ENCODE measurements around the gene CXCL13. TPM values are rescaled to one million over a fixed set of nuclear protein-coding genes. Genes with fewer than 3 reads are reported as not detected.
"Not testable (repeated sequence)": the region's sequence is repeated elsewhere in the genome, so short reads cannot be mapped to it uniquely, and the experiment has no call there.

CXCL13 gene, protein sequence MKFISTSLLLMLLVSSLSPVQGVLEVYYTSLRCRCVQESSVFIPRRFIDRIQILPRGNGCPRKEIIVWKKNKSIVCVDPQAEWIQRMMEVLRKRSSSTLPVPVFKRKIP
- 1 to 10 TPM in 2 of 6 donors, under 1 TPM in 3, not detected in 1; 0.52 to 4.7 (median 0.76) TPM for total RNA-seq

DNA sequence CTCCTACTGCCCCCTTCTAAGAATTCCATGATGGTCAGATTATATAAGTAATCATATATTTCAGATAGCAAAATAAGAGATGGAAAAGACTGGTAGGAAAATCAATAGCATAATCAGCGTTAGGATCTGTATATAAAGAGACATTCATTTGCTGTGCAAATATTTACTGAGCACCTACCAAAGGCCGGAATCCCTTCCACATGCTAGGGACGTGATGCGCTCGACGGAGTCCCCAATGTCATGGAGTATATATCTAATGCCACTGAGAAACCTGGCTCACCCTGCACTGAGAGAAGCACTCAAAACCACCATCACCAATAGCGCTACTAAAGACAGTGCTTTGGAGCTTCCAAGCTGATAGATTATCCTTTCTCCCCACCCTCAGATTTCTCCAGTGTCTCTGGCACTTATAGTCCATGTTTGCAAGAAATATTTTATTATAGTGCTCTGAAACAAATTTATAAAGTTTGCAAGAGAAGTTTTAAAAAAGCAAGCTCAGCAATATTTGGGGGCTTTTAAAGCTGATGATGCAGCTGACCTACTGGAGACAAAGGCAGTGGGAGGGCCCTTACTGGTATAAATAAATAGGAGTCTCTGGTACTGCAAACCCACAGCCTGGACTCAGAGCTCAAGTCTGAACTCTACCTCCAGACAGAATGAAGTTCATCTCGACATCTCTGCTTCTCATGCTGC is at the start of gene CXCL13:
Gene CXCL13, plus strand, starts transcription at position 611 of the 693 bp plus-strand sequence. Its CDS starts 46 bp downstream, at position 657.
- DNase-seq (no peak), ATAC-seq (ENCODE audit: low FRiP score in 2 of 2) (no peak)
- Histone ChIP-seq H3K36me3 (no peaks in the 10 kb centered on the region), H3K9me3 (no peaks in the 10 kb centered on the region), H3K4me1 (peaks cover 5 to 11% (median 8%) of the 10 kb centered on the region in 4 donors), H3K27ac (no peak within 1 kb of the TSS), H3K4me3 (no peak within 1 kb of the TSS), H3K27me3 (no peaks in the 10 kb centered on the region)
- TF ChIP-seq, protein P1, sequence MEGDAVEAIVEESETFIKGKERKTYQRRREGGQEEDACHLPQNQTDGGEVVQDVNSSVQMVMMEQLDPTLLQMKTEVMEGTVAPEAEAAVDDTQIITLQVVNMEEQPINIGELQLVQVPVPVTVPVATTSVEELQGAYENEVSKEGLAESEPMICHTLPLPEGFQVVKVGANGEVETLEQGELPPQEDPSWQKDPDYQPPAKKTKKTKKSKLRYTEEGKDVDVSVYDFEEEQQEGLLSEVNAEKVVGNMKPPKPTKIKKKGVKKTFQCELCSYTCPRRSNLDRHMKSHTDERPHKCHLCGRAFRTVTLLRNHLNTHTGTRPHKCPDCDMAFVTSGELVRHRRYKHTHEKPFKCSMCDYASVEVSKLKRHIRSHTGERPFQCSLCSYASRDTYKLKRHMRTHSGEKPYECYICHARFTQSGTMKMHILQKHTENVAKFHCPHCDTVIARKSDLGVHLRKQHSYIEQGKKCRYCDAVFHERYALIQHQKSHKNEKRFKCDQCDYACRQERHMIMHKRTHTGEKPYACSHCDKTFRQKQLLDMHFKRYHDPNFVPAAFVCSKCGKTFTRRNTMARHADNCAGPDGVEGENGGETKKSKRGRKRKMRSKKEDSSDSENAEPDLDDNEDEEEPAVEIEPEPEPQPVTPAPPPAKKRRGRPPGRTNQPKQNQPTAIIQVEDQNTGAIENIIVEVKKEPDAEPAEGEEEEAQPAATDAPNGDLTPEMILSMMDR (IDR thresholded peaks at IDR 0.05): no peak
- 84 to 92% methylated on average over 8 of the region's 8 CpGs for WGBS, 2 donors

DNA sequence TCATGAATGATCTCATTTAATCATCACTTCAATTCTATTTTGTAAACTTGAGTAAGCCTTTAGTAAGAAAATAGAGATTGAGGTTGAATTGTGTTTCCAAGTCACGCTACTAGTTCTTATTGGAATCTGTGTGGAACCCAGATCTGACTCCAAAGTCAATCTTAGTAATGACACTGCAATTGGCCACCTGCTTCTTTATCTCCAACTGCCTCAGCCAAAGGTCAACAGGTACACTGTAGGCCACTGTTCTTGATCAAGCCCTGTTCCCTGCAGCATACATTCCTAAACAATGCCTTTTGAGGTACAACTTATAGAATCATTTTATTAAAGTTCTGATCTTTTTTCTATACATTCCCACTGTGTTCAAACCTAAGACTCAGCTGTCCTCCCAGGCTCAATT is 45.5 kb upstream of the CXCL13 start:
- Histone ChIP-seq H3K36me3 (no peaks in the 10 kb centered on the region), H3K4me1 (peaks cover 0 to 19% (median 6%) of the 10 kb centered on the region in 4 donors), H3K27ac (no peak overlapping the region), H3K4me3 (no peak overlapping the region), H3K27me3 (no peaks in the 10 kb centered on the region), H3K9me3 (peaks cover 0 to 5% (median 0%) of the 10 kb centered on the region in 4 donors)
- WGBS, 2 donors: 92 to 100% methylated on average over 1 of the region's 1 CpG
- DNase-seq (no peak), ATAC-seq (ENCODE audit: low FRiP score in 2 of 2) (no peak)
- TF ChIP-seq EP300 (IDR thresholded peaks at IDR 0.05): no peak
- no peak for TF ChIP-seq POLR2AphosphoS5 (IDR thresholded peaks at IDR 0.05)
- TF ChIP-seq POLR2A (IDR thresholded peaks at IDR 0.05): no peak
- TF ChIP-seq, protein P1 (IDR thresholded peaks at IDR 0.05): no peak

DNA sequence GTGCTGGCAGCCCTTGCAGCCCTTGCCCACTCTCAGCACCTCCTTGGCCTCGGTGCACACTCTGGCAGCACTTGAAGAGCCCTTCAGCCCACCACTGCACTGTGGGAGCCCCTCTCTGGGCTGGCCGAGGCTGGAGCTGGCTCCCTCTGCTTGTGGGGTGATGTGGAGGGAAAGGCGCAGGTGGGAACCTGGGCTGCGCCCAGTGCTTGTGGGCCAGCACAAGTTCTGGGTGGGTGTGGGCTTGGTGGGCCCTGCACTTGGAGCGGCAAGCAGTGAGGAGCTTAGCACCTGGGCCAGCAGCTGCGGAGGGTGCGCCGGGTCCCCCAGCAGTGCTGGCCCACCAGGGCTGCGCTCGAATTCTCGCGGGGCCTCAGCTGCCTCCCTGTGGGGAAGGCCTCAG is 43.9 kb upstream of the CXCL13 start:
- 78 to 97% methylated on average over 4 to 11 of the region's 12 CpGs for WGBS, 2 donors
- H3K27ac ChIP-seq; ATAC-seq (ENCODE audit: low FRiP score in 2 of 2); H3K27me3 ChIP-seq; H3K36me3 ChIP-seq; H3K4me3 ChIP-seq; H3K9me3 ChIP-seq: not testable (repeated sequence)
- peaks cover 0 to 19% (median 6%) of the 10 kb centered on the region in 4 donors for H3K4me1 ChIP-seq
- DNase-seq: peak in 1 of 2 donors; percentile 59

DNA sequence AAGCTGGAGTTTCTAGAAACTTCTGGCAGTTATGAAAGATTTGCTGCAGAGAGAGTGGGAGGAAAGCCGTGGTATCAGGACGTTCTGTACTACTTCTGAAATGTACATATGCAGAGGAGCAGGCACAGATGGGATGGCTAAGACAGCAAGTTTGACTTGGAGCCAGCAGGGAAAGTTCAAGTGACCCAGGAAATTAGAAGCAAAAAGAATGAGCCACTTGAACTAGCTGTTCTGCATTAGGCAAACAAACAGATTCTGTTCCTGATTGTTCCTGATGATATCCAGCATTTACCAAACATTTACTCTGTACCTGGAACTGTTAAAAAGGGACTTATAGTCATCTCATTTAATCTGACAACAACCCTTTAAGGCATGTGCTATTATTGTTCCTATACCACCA is 41.4 kb upstream of the CXCL13 start:
- no peaks in the 10 kb centered on the region for H3K27me3 ChIP-seq
- no peaks in the 10 kb centered on the region for H3K9me3 ChIP-seq
- H3K36me3 ChIP-seq: no peaks in the 10 kb centered on the region
- peak overlapping the region; percentile 40 to 77 (median 72) for H3K27ac ChIP-seq
- DNase-seq (peak in 1 of 2 donors; percentile 71), ATAC-seq (ENCODE audit: low FRiP score in 2 of 2) (peak; percentile 66 to 86)
- H3K4me3 ChIP-seq: no peak overlapping the region
- 30 to 41% methylated on average over 2 of the region's 2 CpGs for WGBS, 2 donors
- TF ChIP-seq, protein P1 (IDR thresholded peaks at IDR 0.05): no peak
- TF ChIP-seq POLR2A (IDR thresholded peaks at IDR 0.05) (no peak), EP300 (IDR thresholded peaks at IDR 0.05) (peak; percentile 76 to 98 (median 91)), POLR2AphosphoS5 (IDR thresholded peaks at IDR 0.05) (peak; percentile 77 to 79)
- peaks cover 0 to 19% (median 6%) of the 10 kb centered on the region in 4 donors for H3K4me1 ChIP-seq

DNA sequence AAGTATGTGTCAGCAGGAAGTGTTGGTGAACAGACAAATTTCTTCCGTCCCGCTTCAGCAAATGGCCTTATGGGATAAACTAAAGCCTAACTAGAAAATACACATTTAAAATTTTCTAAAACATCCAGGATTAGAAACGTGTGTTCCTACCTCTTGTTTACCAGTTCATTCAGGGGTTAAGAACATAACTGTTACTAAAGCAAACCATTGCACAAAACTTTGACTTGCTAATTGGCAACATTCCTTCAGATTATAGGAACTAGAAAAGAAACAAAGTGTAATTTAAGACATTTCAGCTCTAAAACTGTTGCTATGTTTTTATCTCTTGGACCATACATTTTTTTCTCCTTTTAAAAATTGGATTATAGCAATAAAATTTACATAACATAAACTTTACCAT is 39.5 kb upstream of the CXCL13 start:
- no peak overlapping the region for H3K4me3 ChIP-seq
- H3K27ac ChIP-seq: no peak overlapping the region
- H3K9me3 ChIP-seq: no peaks in the 10 kb centered on the region
- ATAC-seq (ENCODE audit: low FRiP score in 2 of 2) (no peak), DNase-seq (no peak)
- peaks cover 0 to 19% (median 6%) of the 10 kb centered on the region in 4 donors for H3K4me1 ChIP-seq
- WGBS, 2 donors: 74 to 77% methylated on average over 3 of the region's 3 CpGs
- no peak for TF ChIP-seq POLR2AphosphoS5 (IDR thresholded peaks at IDR 0.05)
- TF ChIP-seq, protein P1 (IDR thresholded peaks at IDR 0.05): no peak
- TF ChIP-seq EP300 (IDR thresholded peaks at IDR 0.05): no peak
- TF ChIP-seq POLR2A (IDR thresholded peaks at IDR 0.05): no peak
- no peaks in the 10 kb centered on the region for H3K36me3 ChIP-seq
- H3K27me3 ChIP-seq: no peaks in the 10 kb centered on the region

Data from upper lobe of left lung (tissue), 6 donors.